GM21717 (cell line): ENCODE data around the gene PTGER3.
"Not testable (repeated sequence)": the region's sequence is repeated elsewhere in the genome, so short reads cannot be mapped to it uniquely, and the experiment has no call there.

Source experiments
- ATAC-seq: cut with Tn5 transposase; IDR thresholded peaks from one replicate; pipeline ENCODE4 v1.9.1; 2021; ENCODE audit warnings: mild to moderate bottlenecking, moderate library complexity; ENCODE audit not compliant: unreplicated experiment

PTGER3 gene

DNA sequence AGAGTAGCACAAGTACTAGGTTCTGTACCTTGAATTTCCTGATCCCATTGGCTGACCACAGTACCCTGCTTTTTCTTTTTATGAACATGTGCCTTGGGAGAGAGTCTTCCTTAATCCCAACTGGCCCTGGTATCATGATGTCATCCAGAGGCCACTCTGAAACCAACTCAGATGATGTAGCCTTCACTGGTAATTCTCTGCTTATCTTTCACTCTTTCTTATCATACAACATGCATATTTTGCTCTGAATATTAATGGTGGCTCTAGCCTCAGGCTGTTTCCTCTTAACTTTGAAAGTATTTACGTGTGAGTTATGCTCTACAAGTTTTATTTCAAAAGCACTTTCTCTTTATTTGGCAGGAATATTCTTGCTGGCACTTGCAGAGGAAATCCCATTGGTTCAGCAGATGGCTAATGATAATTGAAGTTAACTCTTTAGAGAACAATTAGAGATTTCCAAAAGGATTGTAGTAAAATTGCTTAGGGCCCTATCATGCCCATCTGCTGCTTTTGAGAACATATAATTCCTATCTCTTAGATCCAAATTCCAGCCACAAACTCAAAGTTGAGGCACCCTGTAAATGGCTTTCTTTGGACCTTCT is 86.1 kb downstream of the PTGER3 start:
- ATAC-seq = no peak

DNA sequence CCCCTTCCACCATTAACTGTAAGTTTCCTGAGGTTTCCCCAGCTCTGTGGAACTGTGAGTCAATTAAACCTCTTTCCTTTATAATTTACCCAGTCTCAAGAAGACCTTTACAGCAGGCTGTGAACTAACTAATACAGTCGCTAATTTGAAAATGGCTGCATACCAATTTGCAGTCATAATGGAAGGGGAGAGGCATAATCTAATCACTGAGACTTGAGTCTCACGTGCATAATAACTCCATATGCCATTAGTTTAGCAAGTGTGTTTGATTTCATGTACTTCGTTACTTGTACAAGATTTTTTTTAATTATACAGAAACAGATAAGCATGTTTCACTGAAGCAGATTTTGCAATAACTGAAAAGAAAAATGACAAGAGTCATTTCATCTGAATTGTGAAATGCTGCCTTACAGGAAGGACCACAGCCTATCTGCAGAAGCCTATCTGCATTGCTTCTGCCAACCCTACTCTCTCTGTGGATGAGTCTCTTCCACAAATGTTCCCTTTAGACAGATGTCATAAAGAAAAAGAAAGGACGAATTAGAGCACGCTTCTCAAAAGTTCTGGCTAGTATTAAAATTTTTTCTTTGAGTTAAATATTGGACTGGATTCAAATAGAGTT is 99.1 kb downstream of the PTGER3 start:
- no peak for ATAC-seq

DNA sequence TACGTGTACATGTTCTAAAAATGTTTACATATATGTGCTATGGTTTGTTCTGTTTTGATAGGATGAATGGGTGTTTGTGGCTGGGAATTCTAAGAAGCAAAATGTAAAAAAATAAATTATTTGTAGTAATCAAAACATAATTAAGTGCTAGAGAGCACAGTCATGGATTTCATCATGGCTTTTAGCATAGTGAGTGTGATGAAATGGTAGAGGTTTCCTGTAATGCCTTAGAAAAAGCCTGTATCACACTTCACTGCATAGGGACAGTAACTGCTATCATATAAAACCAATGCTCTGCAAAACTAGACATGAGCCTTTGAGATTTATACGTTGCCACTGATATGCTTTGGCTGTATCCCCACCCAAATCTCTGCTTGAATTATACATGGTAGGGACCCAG is 99.8 kb downstream of the PTGER3 start:
- no peak for ATAC-seq

DNA sequence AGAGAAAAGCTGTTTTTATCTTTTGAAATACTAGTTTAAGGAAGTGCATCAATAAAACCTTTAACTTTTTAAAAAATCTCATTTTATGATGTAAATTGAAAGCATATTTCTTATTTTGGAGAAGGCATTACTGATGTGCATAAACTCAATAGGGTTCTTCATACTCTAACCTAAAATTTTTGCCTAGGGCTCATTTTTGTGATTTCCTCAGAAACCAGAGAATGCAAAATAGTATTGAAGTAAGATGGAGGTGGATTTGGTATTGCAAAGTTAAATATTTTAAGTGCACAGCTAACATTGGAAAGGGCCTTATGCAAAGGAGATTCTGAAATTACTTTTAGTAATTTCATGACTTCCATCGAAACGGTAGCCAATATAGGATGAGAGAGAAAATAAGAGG is 101.9 kb downstream of the PTGER3 start:
- ATAC-seq = no peak

DNA sequence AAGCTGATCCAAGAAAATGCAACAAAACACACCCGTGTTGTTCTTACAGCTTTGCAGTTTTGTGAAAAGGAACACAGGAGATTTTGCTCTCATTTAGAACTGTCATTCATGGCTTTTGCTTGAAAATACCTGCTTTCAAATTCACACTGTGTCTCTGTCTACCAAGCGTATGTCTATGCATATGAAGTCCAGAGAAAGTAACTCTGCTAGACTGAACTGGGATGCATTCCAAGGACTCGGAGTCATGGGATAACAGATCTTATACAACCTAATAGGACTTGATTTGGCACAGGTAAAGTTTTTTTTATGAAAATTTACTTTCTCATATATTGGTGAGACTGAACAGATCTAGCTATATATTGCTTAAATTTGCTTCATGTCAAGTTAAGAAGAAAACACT is 102.4 kb downstream of the PTGER3 start:
- ATAC-seq = no peak

DNA sequence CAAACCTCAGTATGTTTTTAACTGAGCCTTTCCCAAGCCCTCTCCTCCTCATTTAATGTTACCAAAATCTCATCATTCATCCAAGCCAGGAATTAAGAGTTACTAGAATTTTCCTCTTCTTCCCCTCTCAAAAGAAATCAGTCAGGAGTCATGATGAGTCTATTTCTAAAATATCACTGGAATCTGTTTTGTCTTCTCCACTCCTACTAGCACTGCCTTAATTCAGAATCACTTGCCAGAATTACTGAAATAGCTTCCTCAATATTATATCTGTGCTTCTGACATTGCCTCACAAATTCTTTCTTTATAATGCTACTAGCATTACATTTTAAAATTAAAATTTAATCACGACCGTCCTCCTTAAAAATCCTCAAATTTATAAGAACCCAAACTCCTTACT is 106.1 kb downstream of the PTGER3 start:
- ATAC-seq = no peak

- not testable (repeated sequence) for ATAC-seq
Measured at GRCh38 chr1:70940398-70940797, 107.2 kb downstream of the PTGER3 start.

DNA sequence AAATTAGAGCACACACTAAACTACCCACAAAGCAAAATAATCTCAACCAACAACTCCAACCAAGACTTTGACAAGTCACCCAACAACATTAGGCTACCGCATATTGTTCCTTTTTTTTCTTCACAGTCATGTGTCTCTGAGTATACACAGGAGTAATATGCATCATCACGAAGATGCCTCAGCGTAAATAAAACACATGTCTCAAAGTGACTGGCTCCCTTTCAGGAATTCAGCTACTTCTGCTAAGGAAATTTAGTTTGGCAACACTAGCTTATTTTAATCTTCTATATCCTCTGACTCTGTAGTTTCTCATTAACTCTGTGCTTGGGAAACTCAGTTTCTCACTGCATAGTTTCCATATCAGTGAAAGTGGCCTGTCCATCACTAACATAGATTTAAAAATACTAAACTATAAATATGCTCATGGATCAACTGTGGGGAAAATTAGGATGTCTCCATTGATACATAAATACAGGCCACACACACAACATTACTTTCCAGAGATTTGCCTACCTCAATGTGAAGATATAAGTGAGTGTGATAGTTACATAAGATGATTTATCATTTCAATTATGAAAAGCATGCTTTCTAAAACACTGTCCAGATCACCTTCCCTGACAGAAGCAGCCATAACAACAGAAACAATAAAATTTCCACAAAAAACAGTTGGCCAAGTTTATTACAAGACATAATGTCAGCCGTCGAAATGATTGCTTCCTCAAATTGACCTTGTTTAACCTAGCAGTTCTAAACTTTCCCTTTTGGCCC is 113.2 kb downstream of the PTGER3 start:
- no peak for ATAC-seq

DNA sequence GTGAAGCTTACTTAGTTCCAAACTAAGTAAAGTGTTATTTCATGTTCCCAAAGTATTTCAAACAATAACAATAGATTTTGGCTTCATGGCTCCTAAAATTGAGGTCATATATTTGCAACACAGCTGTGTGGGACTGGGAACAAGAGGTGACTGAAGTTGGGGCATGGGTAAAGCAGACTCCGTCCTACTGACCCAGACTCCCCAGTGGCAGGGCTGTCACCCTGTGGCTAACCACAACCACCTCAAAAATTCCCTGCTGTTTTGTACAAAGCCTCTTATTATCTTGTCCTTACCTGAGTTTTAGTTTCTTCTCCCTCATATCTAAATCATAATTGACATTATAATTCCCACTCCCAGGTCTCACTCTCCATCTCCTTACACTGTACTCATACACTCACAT is 117.6 kb downstream of the PTGER3 start:
- ATAC-seq = no peak

GRCh38 chr1:70922196-70922595 is 125.4 kb downstream of the PTGER3 start:
- ATAC-seq = no peak
